Kidney (tissue), 14 donors: ENCODE results near the gene SNX22. TPM values are rescaled to one million over a fixed set of nuclear protein-coding genes. Genes with fewer than 3 reads are reported as not detected.
A peak's percentile ranks its signal among the peaks of the same experiment; 100 is the strongest.

ENCODE experiments used
- DNase-seq, 5 donors: peaks; one replicate each; pipeline ENCODE4 v3.0.0-alpha.2; 2013 to 2020
- FAIRE-seq: peaks from 2 replicates; lab custom pipeline; 2012; peaks lifted over from hg19 to GRCh38; lab: Jason Lieb, UNC
- H3K27ac ChIP-seq, 2 donors: one replicate each; pipeline ENCODE4 v1.7.0; 2013; ENCODE audit warnings: low read depth in 2 of 2, low read length in 2 of 2, inconsistent platforms in 1 of 2
- H3K27me3 ChIP-seq: one replicate; pipeline ENCODE4 v1.7.1; 2013; ENCODE audit warnings: low read length, inconsistent platforms; ENCODE audit not compliant: control insufficient read depth, insufficient read depth
- H3K36me3 ChIP-seq, 3 donors: one replicate each; pipeline versions ENCODE4 v1.7.0 to v1.7.1; 2013; ENCODE audit warnings: low read length in 3 of 3, control low read depth in 1 of 3, inconsistent platforms in 1 of 3; ENCODE audit not compliant: insufficient read depth in 3 of 3, control insufficient read depth in 2 of 3
- H3K4me1 ChIP-seq, 3 donors: one replicate each; pipeline versions ENCODE4 v1.7.0 to v1.7.1; 2013; ENCODE audit warnings: low read length in 3 of 3, inconsistent platforms in 1 of 3, low read depth in 1 of 3; ENCODE audit not compliant: control insufficient read depth in 2 of 3, insufficient read depth in 2 of 3
- H3K4me3 ChIP-seq, 3 donors: one replicate each; pipeline versions ENCODE4 v1.7.0 to v1.8.1; 2013; ENCODE audit warnings: low read length in 3 of 3, control low read depth in 1 of 3, inconsistent platforms in 1 of 3
- H3K9ac ChIP-seq, 3 donors: one replicate each; pipeline versions ENCODE4 v1.7.0 to v1.7.1; 2013; ENCODE audit warnings: low read length in 3 of 3, control low read depth in 1 of 3, inconsistent platforms in 1 of 3
- H3K9me3 ChIP-seq, 3 donors: one replicate each; pipeline versions ENCODE4 v1.7.0 to v1.7.1; 2013; ENCODE audit warnings: low read length in 3 of 3, control low read depth in 1 of 3, inconsistent platforms in 1 of 3; ENCODE audit not compliant: control insufficient read depth in 2 of 3, insufficient read depth in 1 of 3
- intact Hi-C: fragments of 100-400 bp; cut with DNase I; formaldehyde crosslinking; loops from one replicate; pipeline ENCODE4 v1.11.1; 2022
- polyA plus RNA-seq: library from polyadenylated mRNA; stranded (reverse); fragments of 350-450 nt; fragmentation: Illumina TruSeq; extraction: RNeasy Lipid Tissue Mini Kit (QIAGEN cat#74804); gene quantifications from one replicate; pipeline ENCODE4 v1.2.3, GENCODE V29; 2014; ENCODE audit warnings: low read depth, low replicate concordance; ENCODE audit not compliant: insufficient read depth
- total RNA-seq: library from RNA; stranded (reverse); fragmentation: NEBNext Ultra II Directional; extraction: Animal tissue kit (Norgen Biotek cat#: 25700); gene quantifications from one replicate; pipeline ENCODE4 v1.2.1, GENCODE V29; 2021
- TF ChIP-seq, protein P1 (sequence below): IDR thresholded peaks from 3 replicates; pipeline ENCODE4 v1.5.1; 2012; ENCODE audit warnings: mild to moderate bottlenecking, moderate library complexity, borderline replicate concordance; ENCODE audit not compliant: insufficient read depth; ENCODE audit errors: extremely low read depth
- donor health status: control.
- donor health status: control.
- donor health status: control.
- donor health status: control.
- donor health status: control.
- donor health status: DM: yes; HTN: yes; CAD: no.
- donor health status: Normal renal cell carcinoma (clear cell type).

The SNX22 gene
- total and polyA plus RNA-seq, 2 donors from 2014 or later = 1.1 to 4.6 TPM

DNA sequence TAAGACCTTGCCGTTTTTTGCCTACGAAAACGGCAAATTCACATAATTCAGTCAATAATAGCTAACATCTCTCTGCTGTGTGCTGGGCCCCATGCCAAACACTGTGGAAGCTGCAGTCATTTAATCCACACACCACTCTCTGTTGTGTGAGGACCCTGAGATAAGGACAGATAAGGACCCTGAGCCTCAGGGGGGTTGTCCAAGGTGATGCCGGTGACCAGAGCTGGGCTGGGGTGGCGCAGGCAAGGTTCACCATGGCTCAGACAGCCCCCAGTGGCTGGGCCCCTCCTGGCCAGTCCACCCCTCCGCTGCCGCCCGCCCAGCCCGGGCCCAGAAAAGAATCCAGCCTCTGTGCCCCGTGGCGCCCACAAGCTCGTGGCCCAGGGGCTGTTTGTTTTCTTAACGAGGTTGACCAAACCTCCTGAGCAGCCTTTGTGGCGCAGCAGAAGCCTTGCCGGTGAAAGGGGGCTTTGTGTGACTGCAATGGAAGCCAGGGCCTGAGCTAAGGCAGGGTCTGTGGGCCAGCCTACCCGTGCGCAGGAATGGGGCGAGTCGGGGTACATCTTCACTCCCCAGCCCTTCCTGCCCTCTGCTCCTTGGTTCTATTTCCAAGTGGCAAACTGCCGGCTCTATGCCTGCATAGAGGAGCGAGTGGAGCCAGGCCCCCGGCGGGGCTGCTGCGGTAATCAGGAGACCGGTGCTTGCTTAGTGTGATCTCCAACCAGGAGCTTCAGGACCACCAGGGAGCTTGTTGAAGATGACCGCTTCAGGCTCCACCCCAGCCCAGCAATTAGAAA lies 4.4 kb upstream of the SNX22 start:
- no peaks in the 10 kb centered on the region for H3K9me3 ChIP-seq
- no peak overlapping the region for H3K4me3 ChIP-seq
- H3K27me3 ChIP-seq = no peaks in the 10 kb centered on the region
- intact Hi-C loops = no loop called here
- H3K9ac ChIP-seq = no peak overlapping the region
- FAIRE-seq (no peak), DNase-seq (peak in 2 of 5 donors; percentile 37 to 60)
- H3K36me3 ChIP-seq = peaks cover 0 to 10% (median 9%) of the 10 kb centered on the region in 3 donors
- H3K4me1 ChIP-seq = peaks cover 0 to 2% (median 0%) of the 10 kb centered on the region in 3 donors
- TF ChIP-seq, protein P1, sequence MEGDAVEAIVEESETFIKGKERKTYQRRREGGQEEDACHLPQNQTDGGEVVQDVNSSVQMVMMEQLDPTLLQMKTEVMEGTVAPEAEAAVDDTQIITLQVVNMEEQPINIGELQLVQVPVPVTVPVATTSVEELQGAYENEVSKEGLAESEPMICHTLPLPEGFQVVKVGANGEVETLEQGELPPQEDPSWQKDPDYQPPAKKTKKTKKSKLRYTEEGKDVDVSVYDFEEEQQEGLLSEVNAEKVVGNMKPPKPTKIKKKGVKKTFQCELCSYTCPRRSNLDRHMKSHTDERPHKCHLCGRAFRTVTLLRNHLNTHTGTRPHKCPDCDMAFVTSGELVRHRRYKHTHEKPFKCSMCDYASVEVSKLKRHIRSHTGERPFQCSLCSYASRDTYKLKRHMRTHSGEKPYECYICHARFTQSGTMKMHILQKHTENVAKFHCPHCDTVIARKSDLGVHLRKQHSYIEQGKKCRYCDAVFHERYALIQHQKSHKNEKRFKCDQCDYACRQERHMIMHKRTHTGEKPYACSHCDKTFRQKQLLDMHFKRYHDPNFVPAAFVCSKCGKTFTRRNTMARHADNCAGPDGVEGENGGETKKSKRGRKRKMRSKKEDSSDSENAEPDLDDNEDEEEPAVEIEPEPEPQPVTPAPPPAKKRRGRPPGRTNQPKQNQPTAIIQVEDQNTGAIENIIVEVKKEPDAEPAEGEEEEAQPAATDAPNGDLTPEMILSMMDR = no peak
- no peak overlapping the region for H3K27ac ChIP-seq

DNA sequence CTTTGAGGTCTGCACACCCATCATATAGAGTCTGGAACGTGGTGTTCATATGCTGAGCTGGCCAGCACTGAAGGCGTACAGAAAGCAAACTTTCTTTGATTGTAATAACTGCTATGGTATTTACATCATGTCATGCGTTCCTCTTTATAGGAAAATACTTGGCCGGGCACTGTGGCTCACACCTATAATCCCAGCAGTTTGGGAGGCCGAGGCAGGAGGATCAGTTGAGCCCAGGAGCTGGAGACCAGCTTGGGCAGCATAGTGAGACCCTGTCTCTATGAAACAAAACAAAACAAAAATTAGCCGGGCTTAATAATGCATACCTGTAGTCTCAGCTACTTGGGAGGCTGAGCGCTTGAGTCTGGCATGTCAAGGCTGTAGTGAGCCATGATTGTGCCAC lies 3.4 kb upstream of the SNX22 start:
- H3K4me1 ChIP-seq = peaks cover 0 to 10% (median 4%) of the 10 kb centered on the region in 3 donors
- H3K27me3 ChIP-seq = peaks cover 2% of the 10 kb centered on the region
- TF ChIP-seq, protein P1 = no peak
- FAIRE-seq (no peak), DNase-seq (no peak)
- H3K4me3 ChIP-seq = no peak overlapping the region
- no peak overlapping the region for H3K27ac ChIP-seq
- intact Hi-C loops = no loop called here
- no peaks in the 10 kb centered on the region for H3K9me3 ChIP-seq
- peaks cover 0 to 4% (median 4%) of the 10 kb centered on the region in 3 donors for H3K36me3 ChIP-seq
- no peak overlapping the region for H3K9ac ChIP-seq

DNA sequence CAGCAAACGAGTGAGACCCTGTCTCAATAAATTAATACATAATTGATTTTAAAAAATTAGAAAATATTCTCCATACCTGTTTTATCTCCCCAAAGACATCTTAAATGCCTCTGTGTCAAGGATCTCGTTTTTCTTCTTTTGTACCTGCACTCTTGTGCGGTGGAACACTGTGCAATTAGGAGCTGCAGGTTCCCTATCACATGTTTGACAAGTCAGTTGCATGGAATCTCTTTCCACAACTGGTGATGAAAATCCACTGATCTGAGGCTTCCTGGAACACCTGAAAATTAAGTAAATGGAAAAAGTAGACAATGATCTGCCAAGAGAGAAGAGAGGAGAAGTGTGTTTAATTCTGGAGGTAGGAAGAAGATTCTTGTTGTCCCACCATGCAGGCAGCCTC lies 3.0 kb upstream of the SNX22 start:
- peaks cover 0 to under 1% (median under 1%) of the 10 kb centered on the region in 3 donors for H3K36me3 ChIP-seq
- H3K9me3 ChIP-seq = no peaks in the 10 kb centered on the region
- H3K4me1 ChIP-seq = peaks cover 0 to 12% (median 4%) of the 10 kb centered on the region in 3 donors
- DNase-seq = no peak
- H3K27me3 ChIP-seq = peaks cover 2% of the 10 kb centered on the region
- TF ChIP-seq, protein P1 = no peak
- FAIRE-seq = no peak
- no peak overlapping the region for H3K4me3 ChIP-seq
- H3K9ac ChIP-seq = no peak overlapping the region
- H3K27ac ChIP-seq = no peak overlapping the region
- intact Hi-C loops = no loop called here
